ENCODE measurements around the gene ITCH.

DNA sequence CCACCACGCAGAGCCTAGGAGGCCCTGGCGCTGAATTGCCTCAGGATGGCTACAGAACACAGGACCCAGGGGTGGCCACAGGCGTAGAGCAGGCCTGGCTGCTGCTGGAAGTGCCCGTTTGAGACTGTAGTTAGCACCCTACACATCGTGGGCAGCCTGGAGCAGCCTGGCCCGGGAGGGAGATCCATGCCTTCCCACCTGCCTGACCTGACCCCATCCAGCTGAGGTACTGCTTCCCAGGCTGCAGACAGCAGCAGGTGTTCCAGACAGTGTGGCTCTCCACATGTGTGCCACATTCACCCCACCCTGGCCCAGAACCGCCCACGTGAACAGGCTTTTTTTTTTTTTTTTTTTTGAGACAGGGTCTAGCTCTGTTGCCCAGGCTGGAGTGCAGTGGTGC is 174.6 kb downstream of the ITCH start:
- no peak for TF ChIP-seq CTCF (IDR thresholded peaks at IDR 0.05)
- no peak for TF ChIP-seq POLR2A (IDR thresholded peaks at IDR 0.05)

Data from body of pancreas (tissue), 4 donors.